Activated CD8-positive, alpha-beta T cell treated with anti-CD3 and anti-CD28 coated beads, Interleukin-2, amount 10 ng/mL, durations not matched to agents 7 days and 5 days (primary cell): ENCODE results near the gene FBXW12. TPM values are rescaled to one million over a fixed set of nuclear protein-coding genes. Genes with fewer than 3 reads are reported as not detected.

ENCODE experiments used
- ATAC-seq: fragments of 150-1000 bp; cut with Tn5 transposase; one replicate; pipeline ENCODE4 v1.10.0; 2021; ENCODE audit warnings: moderate library complexity
- CTCF ChIA-PET: fragments of 350-600 bp; sonication (Branson Sonifier 250); formaldehyde crosslinking; loops from one replicate; lab custom pipeline; 2021; ENCODE audit warnings: antibody characterized with exemption; lab: Charles Lee
- POLR2A ChIA-PET: fragments of 350-600 bp; sonication (Branson Sonifier 250); formaldehyde crosslinking; loops from one replicate; lab custom pipeline; 2021; ENCODE audit warnings: antibody characterized with exemption; lab: Charles Lee
- DNase-seq: peaks from one replicate; pipeline ENCODE4 v3.0.0-alpha.2; 2020
- H3K27ac Mint-ChIP-seq: one replicate; pipeline ENCODE4 v1.8.0; 2021; ENCODE audit warnings: mild to moderate bottlenecking, mixed read lengths
- H3K27me3 Mint-ChIP-seq: one replicate; pipeline ENCODE4 v1.8.0; 2021; ENCODE audit warnings: low read depth, mixed read lengths
- H3K36me3 Mint-ChIP-seq: one replicate; pipeline ENCODE4 v1.8.0; 2021; ENCODE audit warnings: low read depth, mixed read lengths
- H3K4me1 Mint-ChIP-seq: one replicate; pipeline ENCODE4 v1.8.0; 2021; ENCODE audit warnings: low read depth, mixed read lengths
- H3K4me3 Mint-ChIP-seq: one replicate; pipeline ENCODE4 v1.8.0; 2021; ENCODE audit warnings: mild to moderate bottlenecking, mixed read lengths
- H3K9me3 Mint-ChIP-seq: one replicate; pipeline ENCODE4 v1.8.0; 2022; ENCODE audit warnings: mixed read lengths; ENCODE audit not compliant: insufficient read depth
- total RNA-seq, 2 experiments: library from RNA; stranded (reverse); gene quantifications; one replicate each; pipeline ENCODE4 v1.2.3, GENCODE V29; 2021

FBXW12 gene
- total RNA-seq, 2 experiments from 2014 or later = not detected

- DNase-seq = no peak
- ChIA-PET POLR2A (interaction anchor here (1.0 kb wide), 1 partner anchor 75 kb away, joined by 3 read pairs; no protein-coding TSS in a partner anchor), CTCF (interaction anchor here (0.7 to 8.4 kb wide), 14 partner anchors 9 to 203 kb away, joined by 3 to 342 read pairs (median 4); partner anchors contain the start of genes NME6, PFKFB4 and SLC26A6)
- Mint-ChIP-seq H3K4me3 (no peak overlapping the region), H3K27ac (no peak overlapping the region), H3K27me3 (peaks cover 9% of the 10 kb centered on the region), H3K9me3 (no peaks in the 10 kb centered on the region), H3K4me1 (peaks cover 30% of the 10 kb centered on the region), H3K36me3 (peaks cover 11% of the 10 kb centered on the region)
- no peak for ATAC-seq
These were observed 60.7 kb downstream of the FBXW12 start for GRCh38 chr3:48432411-48433371.

- no peak overlapping the region for H3K4me3 Mint-ChIP-seq
- ATAC-seq (no peak), DNase-seq (no peak)
- peaks cover 2% of the 10 kb centered on the region for H3K27me3 Mint-ChIP-seq
- ChIA-PET POLR2A (interaction anchor here (0.7 kb wide), 1 partner anchor 259 kb away, joined by 3 read pairs; no protein-coding TSS in a partner anchor), CTCF (interaction anchor here (1.2 to 8.4 kb wide), 10 partner anchors 8 to 158 kb away, joined by 3 to 342 read pairs (median 8); partner anchors contain the start of gene PFKFB4)
- peaks cover 11% of the 10 kb centered on the region for H3K36me3 Mint-ChIP-seq
- H3K4me1 Mint-ChIP-seq = peaks cover 34% of the 10 kb centered on the region
- no peak overlapping the region for H3K27ac Mint-ChIP-seq
- no peaks in the 10 kb centered on the region for H3K9me3 Mint-ChIP-seq
These were observed 61.6 kb downstream of the FBXW12 start for GRCh38 chr3:48433472-48434118.

- POLR2A ChIA-PET = no interaction called here
- Mint-ChIP-seq H3K4me3 (no peak overlapping the region), H3K36me3 (peaks cover 11% of the 10 kb centered on the region), H3K27ac (no peak overlapping the region), H3K4me1 (peaks cover 40% of the 10 kb centered on the region), H3K27me3 (peaks cover 2% of the 10 kb centered on the region), H3K9me3 (no peaks in the 10 kb centered on the region)
- CTCF ChIA-PET = interaction anchor here (0.6 to 8.4 kb wide), 13 partner anchors 19 to 308 kb away, joined by 3 to 342 read pairs (median 21); partner anchors contain the start of genes ATRIP, PFKFB4 and SLC26A6
- ATAC-seq = no peak
- DNase-seq = no peak
These were observed 62.7 kb downstream of the FBXW12 start for GRCh38 chr3:48434591-48435222.

- CTCF ChIA-PET = interaction anchor here (0.7 to 8.4 kb wide), 43 partner anchors 10 to 500 kb away, joined by 3 to 342 read pairs (median 18); partner anchors contain the start of genes ATRIP, CDC25A, NME6 and PFKFB4
- DNase-seq (no peak), ATAC-seq (no peak)
- Mint-ChIP-seq H3K4me1 (peaks cover 38% of the 10 kb centered on the region), H3K27me3 (no peaks in the 10 kb centered on the region), H3K27ac (no peak overlapping the region), H3K4me3 (no peak overlapping the region), H3K36me3 (peaks cover 14% of the 10 kb centered on the region), H3K9me3 (no peaks in the 10 kb centered on the region)
- POLR2A ChIA-PET = interaction anchor here (1.5 kb wide), 1 partner anchor 11 kb away, joined by 6 read pairs; the partner anchor contains the start of gene ATRIP
These were observed 63.2 kb downstream of the FBXW12 start for GRCh38 chr3:48435223-48435595.

GRCh38 chr3:48435774-48436476 lies 63.9 kb downstream of the FBXW12 start:
- no peaks in the 10 kb centered on the region for H3K9me3 Mint-ChIP-seq
- H3K36me3 Mint-ChIP-seq = peaks cover 21% of the 10 kb centered on the region
- peak; percentile 37 for ATAC-seq
- DNase-seq = peak; percentile 92
- no peak overlapping the region for H3K27ac Mint-ChIP-seq
- ChIA-PET CTCF (interaction anchor here (0.6 to 8.4 kb wide), 100 partner anchors 11 to 586 kb away, joined by 3 to 342 read pairs (median 6); partner anchors contain the start of genes ATRIP, CDC25A, CELSR3 and NDUFAF3), POLR2A (interaction anchor here (0.6 to 1.6 kb wide), 11 partner anchors 10 to 166 kb away, joined by 3 to 8 read pairs (median 4); partner anchors contain the start of gene ATRIP)
- H3K4me1 Mint-ChIP-seq = peaks cover 31% of the 10 kb centered on the region
- H3K27me3 Mint-ChIP-seq = no peaks in the 10 kb centered on the region
- no peak overlapping the region for H3K4me3 Mint-ChIP-seq

GRCh38 chr3:48436477-48436787 lies 64.4 kb downstream of the FBXW12 start:
- no peak for ATAC-seq
- Mint-ChIP-seq H3K9me3 (no peaks in the 10 kb centered on the region), H3K36me3 (peaks cover 23% of the 10 kb centered on the region), H3K4me3 (no peak overlapping the region), H3K4me1 (peaks cover 31% of the 10 kb centered on the region), H3K27me3 (no peaks in the 10 kb centered on the region), H3K27ac (no peak overlapping the region)
- ChIA-PET POLR2A (interaction anchor here (0.6 to 1.6 kb wide), 10 partner anchors 10 to 165 kb away, joined by 3 to 8 read pairs (median 4); partner anchors contain the start of gene ATRIP), CTCF (interaction anchor here (0.6 to 8.4 kb wide), 97 partner anchors 12 to 586 kb away, joined by 3 to 342 read pairs (median 6); partner anchors contain the start of genes ATRIP, CDC25A, CELSR3 and NDUFAF3)
- DNase-seq = no peak

- Mint-ChIP-seq H3K27ac (no peak overlapping the region), H3K4me1 (peaks cover 35% of the 10 kb centered on the region), H3K9me3 (no peaks in the 10 kb centered on the region), H3K36me3 (peaks cover 23% of the 10 kb centered on the region), H3K27me3 (no peaks in the 10 kb centered on the region), H3K4me3 (no peak overlapping the region)
- DNase-seq (no peak), ATAC-seq (no peak)
- CTCF ChIA-PET = interaction anchor here (0.7 to 8.4 kb wide), 48 partner anchors 12 to 348 kb away, joined by 3 to 342 read pairs (median 12); partner anchors contain the start of genes ATRIP, CDC25A, CELSR3 and NME6
- POLR2A ChIA-PET = interaction anchor here (0.7 to 1.6 kb wide), 7 partner anchors 9 to 165 kb away, joined by 3 to 8 read pairs (median 5); partner anchors contain the start of gene ATRIP
These were observed 64.8 kb downstream of the FBXW12 start for GRCh38 chr3:48436855-48437254.

- CTCF ChIA-PET = interaction anchor here (0.8 to 8.4 kb wide), 8 partner anchors 16 to 243 kb away, joined by 3 to 342 read pairs (median 44); partner anchors contain the start of gene ATRIP
- H3K4me1 Mint-ChIP-seq = peaks cover 44% of the 10 kb centered on the region
- POLR2A ChIA-PET = no interaction called here
These were observed 65.8 kb downstream of the FBXW12 start for GRCh38 chr3:48437812-48438211.

GRCh38 chr3:48439820-48440589 lies 68.0 kb downstream of the FBXW12 start, which contains the start of the genes CCDC51 and TMA7:
TSS of gene CCDC51 (minus strand) at chr3:48440119. CDS start at chr3:48435128, 4,991 bp downstream.
TSS of gene TMA7 (plus strand) at chr3:48440257. CDS start at chr3:48440297, 40 bp downstream.
- DNase-seq (peak; percentile 99), ATAC-seq (peak; percentile 96)
- H3K9me3 Mint-ChIP-seq = no peaks in the 10 kb centered on the region
- H3K4me1 Mint-ChIP-seq = peaks cover 34% of the 10 kb centered on the region
- CTCF ChIA-PET = interaction anchor here (0.8 to 3.6 kb wide), 28 partner anchors 10 to 393 kb away, joined by 3 to 34 read pairs (median 4); partner anchors contain the start of genes PFKFB4 and PLXNB1
- POLR2A ChIA-PET = interaction anchor here (0.6 to 2.6 kb wide), 30 partner anchors 9 to 252 kb away, joined by 3 to 21 read pairs (median 4); partner anchors contain the start of genes CDC25A, SHISA5 and ZNF589
- peak within 1 kb of the TSS; percentile 97 for H3K4me3 Mint-ChIP-seq
- H3K27ac Mint-ChIP-seq = peak within 1 kb of the TSS; percentile 96
- H3K27me3 Mint-ChIP-seq = no peaks in the 10 kb centered on the region
- peaks cover 37% of the 10 kb centered on the region for H3K36me3 Mint-ChIP-seq

More at GRCh38 chr3:48437812-48438211, 65.8 kb downstream of the FBXW12 start:
- Mint-ChIP-seq H3K4me3 (no peak overlapping the region), H3K9me3 (no peaks in the 10 kb centered on the region), H3K36me3 (peaks cover 29% of the 10 kb centered on the region), H3K27ac (no peak overlapping the region), H3K27me3 (no peaks in the 10 kb centered on the region)
- DNase-seq (no peak), ATAC-seq (no peak)
